NCI-H146 treated with DMSO at 0.1 percent for 48 hours (cell line): Measurements from ENCODE around the gene BCAR1.
"Not testable (repeated sequence)": the region's sequence is repeated elsewhere in the genome, so short reads cannot be mapped to it uniquely, and the experiment has no call there.

Experiments used
- DNase-seq: peaks from one replicate; lab custom pipeline; 2025; ENCODE audit not compliant: unreplicated experiment; lab: John Stamatoyannopoulos, UW

Gene BCAR1

DNA sequence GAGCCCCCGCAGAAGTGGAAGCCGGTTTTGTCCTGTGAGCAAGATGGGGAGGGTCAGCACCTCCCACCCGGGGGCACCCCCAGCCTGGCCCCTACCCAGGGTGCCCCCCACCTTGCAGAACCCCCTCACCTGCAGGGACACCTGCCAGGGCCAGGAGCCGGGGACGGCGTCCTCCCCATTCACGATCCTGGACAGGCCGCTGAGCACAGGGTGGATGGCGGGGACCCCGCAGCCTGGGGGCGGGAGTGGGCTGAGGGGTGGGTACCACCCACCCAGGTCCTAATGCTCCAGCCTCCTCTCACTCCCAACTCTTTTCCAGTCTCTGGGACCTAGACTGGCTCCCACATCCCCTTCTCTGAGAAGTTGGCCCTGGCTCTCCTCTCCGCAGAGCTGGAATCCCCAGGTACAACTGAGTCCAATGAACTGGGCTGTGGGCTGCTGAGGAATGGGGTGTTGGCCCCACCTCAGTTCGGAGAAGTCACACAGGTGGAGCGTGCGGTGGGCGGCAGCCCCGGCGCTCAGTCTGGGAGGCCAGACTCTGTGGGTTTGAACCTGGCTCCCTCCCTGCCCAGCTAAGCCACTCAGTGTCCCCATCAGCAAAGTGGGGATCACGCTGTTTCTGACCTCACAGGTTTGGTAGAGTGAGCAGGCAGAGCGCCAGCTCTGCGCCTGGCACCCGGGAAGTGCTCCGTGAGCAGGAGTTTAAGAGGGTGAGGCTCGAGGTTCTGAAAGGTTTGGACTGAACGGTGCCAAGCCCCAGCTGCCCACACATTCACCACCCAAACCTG lies 45.3 kb downstream of the BCAR1 start:
- not testable (repeated sequence) for DNase-seq

DNA sequence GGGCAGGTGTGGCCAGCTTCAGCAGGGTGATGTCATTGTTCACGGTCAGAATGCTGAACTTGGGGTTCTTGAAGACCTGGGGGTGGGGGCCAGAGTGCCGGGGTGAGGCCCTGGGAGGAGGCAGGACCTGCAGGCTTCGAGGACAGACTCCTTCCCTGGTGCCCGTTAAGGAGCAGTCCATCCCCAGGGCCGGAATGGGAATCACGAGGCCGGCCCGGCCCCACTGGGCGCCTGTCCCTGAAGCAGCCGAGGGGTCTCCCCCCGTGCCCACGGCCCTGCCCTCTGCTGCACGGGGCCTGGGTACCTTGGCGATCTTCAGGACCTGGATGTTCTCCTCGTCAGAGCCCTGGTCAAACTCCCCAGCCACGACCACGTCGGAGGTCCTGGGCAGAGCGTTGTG lies 46.0 kb downstream of the BCAR1 start:
- DNase-seq: not testable (repeated sequence)

DNA sequence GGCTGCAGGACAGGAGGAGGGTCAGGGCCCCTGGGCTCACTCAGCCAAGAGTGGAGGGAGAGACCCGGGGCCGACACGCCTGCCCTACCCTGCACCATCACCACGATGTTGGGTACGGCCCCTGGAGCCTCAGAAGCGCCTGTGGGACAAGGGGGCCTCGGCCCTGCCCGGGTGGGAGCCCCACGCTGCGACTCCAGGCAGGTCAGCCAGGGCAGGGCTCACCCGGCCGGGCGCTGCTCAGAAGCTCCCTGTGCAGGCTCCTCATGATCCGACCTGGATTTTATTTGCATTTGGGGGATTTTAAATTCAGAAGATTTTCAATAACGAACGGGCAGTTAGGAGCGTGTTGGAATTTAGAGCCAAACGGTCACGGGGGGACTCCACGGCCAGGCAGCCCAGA lies 46.5 kb downstream of the BCAR1 start:
- not testable (repeated sequence) for DNase-seq

- DNase-seq: no peak
Measured at GRCh38 chr16:75204410-75204758, 47.0 kb downstream of the BCAR1 start.

DNA sequence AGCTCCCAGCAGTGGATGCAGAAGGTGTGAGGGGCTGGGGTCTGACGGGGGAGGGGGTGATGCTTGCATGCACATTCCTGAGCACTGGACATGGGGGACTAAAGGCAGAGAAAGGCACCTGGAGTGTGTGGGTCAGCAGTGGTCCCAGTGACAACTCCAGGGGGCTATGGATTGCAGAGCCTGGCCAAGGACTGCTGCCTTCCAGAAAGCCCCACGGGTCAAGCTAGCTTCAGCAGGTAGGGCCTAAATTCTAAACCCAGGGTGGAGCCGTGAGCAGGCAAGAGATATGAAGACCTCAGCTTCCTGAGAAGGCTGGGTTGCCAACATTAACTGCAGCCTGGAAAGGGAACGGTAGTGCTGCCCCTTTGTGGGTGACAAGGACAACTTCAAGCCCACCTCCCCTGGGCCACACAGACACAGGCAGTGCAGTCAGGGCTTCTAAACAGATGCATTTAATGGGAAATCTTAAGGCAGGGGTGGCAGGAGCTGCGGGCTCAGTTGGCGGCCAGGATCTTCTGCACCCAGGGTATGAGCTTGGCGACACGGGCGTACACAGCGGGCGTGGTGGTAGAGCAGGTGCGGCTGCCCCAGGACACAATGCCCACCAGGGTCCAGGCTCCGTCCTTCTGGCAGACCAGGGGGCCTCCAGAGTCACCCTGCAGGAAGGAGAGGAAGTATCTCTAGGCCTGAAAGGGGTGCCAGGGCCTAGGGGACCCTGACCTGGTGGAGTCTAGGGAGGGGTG lies 47.6 kb downstream of the BCAR1 start:
- no peak for DNase-seq

- no peak for DNase-seq
Measured at GRCh38 chr16:75203096-75203495, 48.3 kb downstream of the BCAR1 start.

- no peak for DNase-seq
Measured at GRCh38 chr16:75202069-75202590, 49.3 kb downstream of the BCAR1 start.

DNA sequence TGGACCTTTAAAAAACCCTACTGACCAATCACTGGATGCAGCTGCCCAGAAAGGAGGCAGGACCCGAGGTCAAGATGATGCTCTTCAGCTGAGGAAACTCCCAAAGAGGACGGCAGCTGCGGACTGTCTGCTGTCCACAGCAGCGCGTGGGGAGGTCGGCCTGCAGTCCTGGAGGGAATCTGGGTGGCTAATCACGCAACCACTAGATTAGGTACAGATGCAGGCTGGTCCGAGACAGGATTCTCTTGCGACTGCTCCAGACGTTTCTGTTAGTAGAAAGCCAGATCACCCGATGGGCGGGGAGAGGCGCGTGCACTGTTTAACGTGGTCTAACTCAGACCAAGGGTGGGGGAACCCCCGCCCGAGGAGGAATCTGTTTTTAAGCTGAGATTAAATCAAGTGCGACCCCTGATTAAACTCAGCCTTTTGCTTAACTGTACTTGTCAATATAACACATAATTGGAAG lies 53.3 kb downstream of the BCAR1 start:
- no peak for DNase-seq

DNA sequence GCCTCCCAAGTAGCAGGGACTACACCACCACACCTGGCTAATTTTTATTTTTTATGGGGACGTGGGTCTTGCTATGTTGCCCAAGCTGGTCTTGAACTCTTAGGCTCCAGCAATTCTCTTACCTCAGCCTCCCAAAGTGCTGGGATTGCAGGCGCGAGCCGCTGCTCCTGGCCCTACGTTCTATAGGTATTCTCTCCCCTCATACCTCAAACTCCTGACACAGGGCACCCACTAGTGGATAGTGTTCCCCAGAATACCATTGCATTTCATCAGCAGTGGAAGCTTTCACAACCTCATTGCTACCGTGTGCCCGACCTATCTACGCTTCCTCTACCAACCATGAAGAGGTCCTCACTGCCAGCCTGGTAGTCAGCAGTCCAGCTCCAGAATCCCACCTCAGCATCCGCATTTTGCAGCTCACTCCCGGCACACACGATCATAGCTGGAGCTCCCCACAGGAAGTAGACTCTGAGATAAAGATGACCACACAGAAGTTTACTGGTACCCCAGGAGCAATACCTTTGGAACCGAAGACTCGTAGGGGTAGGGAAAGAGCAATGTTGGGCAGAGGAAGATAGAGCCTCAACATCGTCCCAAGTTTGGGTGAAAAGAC lies 53.8 kb downstream of the BCAR1 start:
- DNase-seq: no peak

- DNase-seq: no peak
Measured at GRCh38 chr16:75196836-75197235, 54.6 kb downstream of the BCAR1 start.

GRCh38 chr16:75195811-75196790 lies 55.3 kb downstream of the BCAR1 start:
- DNase-seq: no peak

DNA sequence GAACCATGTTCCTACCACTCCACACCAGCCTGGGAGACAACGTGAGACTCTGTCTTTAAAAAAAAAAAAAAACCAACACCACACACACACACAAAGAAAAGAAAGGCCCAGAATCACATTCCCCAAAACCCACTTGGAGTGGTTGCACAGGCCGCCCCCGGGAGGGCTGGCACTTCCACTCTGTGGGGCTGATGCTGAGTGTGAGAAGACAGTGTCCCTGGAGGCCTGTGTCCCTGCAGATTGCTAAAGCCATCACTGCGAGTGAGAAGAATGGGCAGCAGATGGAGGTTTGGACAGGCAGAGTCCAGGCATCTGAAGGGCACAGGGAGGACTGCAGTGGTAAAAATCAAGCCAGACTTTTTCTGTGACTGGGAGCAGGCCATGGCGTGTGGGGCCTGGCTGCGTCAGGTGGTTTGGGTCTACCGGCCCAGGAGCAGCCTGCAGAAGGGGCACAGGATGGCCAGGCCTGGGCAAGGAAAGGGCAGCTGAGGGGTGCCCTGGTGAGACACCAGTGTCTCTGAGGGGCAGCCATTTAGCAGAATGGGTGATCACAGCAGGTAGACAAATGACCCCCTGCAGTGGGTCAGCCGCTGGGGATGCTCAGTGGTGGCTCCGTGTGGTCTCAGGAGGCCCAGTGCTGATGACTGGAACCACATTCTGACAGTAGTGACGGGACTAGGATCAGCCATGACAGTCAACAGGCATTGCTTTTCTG lies 57.5 kb downstream of the BCAR1 start:
- no peak for DNase-seq

DNA sequence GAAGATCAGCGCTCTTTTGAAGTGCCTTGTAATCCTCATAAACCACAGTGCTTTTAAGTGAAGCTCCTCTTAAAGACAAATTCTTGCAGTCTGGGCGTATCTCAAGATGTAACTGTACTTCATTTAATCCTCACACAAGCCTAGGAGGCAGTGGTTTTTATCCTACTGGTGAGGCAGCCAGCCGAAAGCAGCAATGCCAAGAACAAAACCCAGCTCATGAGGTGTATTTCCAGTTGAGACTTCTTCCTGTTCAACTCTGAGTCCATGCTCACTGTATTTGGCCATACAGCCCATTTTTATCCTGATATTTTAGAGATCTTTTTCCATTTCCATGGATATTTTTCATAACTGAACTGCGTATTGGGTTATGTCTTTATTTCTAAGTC lies 58.2 kb downstream of the BCAR1 start:
- DNase-seq: no peak

- no peak for DNase-seq
Measured at GRCh38 chr16:75192606-75193264, 58.7 kb downstream of the BCAR1 start.

- DNase-seq: no peak
Measured at GRCh38 chr16:75189638-75190245, 61.7 kb downstream of the BCAR1 start.

DNA sequence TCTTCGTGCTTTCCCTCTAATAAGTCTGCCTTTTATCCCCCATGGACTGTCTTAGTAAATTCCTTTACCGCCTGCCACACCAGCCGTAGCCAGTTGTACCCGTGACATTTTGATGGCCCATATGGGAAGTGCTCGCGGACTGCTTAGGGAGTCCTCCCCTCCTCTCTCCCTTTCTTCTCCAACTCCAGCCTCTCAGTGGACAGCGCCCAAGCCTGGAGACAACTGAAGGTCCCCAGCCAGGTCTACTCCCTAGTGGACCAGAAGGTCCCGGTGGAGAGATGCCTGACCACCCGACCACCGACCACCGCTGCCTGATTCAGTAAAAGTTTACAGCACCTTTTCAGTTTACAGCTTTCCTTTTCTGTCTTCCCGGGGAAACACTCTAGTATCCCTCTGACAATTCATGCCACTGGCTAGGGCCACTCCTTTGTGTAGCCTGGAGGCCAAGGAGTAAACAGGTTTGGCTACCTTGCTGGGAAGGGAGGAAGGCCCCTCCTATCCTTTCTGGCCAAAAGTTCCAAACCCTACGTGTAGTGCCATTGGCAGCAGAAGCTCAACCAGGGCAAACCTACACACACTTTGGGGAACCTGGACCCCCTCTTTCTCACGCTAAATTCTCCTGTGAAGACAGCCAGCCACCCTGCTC lies 62.5 kb downstream of the BCAR1 start:
- DNase-seq: no peak

DNA sequence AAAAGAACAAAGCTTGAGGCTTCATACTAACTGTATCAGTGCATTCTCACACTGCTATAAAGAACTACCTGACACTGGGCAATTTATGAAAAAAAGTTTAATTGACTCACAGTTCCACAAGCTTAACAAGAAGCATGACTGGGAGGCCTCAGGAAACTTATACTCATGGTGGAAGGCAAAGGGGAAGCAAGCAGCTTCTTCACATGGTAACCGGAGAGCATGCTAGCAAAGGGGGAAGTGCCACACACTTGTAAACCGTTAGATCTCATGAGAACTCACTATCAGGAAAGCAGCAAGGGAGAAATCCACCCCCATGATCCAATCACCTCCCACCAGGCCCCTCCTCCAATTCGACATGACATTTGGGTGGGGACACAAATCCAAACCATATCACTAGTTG lies 69.8 kb downstream of the BCAR1 start:
- DNase-seq: no peak

DNA sequence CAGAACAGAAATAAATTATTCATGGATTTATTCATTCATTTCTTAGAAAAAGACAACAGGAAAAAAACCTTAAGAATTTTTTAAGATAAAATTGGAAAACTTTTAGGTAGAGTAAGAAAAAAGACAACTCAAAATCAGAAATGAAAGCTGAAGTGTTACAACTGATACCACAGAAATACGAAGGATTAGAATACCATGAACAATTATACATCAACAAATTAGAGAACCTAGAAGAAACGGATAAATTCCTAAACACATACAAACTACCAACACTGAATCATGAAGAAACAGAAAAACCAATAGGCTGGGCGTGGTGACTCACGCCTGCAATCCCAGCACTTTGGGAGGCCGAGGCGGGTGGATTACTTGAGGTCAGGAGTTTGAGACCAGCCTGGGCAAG lies 72.2 kb downstream of the BCAR1 start:
- no peak for DNase-seq
